GM19397 (cell line): ENCODE results near the gene NRAS.
"Not testable (repeated sequence)": the region's sequence is repeated elsewhere in the genome, so short reads cannot be mapped to it uniquely, and the experiment has no call there.

Source experiments
- ATAC-seq: cut with Tn5 transposase; IDR thresholded peaks from one replicate; pipeline ENCODE4 v1.9.1; 2021; ENCODE audit warnings: mild to moderate bottlenecking, moderate library complexity; ENCODE audit not compliant: unreplicated experiment

Gene NRAS

DNA sequence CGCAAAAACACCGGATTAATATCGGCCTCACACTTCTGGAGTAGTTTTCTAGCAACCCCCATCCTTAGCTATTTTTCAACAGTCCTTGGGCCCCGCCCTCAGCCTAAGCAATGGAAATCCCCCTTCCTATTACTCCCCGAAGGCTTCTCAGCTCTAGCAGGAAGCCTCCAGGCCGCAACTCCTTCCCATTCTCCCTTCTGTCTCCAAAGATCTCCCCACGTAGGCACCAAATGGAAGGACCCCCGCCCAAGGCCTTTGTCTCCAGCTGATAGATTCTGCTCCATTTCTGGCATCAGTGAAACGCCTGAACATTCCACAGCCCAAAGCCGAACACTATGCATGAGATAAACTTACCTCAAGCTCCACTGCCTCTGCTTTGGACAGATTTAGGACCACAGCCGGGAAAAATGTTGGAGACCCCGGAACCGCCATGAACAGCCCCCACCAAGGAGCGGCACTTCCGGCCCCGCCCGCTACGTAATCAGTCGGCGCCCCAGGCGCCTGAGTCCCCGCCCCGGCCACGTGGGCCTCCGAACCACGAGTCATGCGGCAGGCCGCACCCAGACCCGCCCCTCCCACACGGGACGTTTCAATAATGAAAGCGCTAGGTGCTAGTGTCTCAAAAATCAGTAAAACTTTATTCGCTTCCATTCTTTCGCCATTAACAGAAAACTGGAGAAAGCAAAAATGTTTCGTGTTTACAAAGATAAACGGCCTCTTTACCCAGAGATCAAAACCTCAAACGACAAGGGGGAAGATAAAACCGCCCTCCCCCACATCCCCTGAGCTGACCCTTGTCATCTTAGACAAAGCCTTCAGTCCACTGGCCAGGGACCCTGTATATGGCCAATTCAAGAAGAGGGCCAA, at the start of gene NRAS:
NRAS (minus strand) TSS at position 468 of the 867 bp plus-strand sequence. CDS start 611 bp downstream, outside the sequence.
- ATAC-seq: peak; percentile 97

DNA sequence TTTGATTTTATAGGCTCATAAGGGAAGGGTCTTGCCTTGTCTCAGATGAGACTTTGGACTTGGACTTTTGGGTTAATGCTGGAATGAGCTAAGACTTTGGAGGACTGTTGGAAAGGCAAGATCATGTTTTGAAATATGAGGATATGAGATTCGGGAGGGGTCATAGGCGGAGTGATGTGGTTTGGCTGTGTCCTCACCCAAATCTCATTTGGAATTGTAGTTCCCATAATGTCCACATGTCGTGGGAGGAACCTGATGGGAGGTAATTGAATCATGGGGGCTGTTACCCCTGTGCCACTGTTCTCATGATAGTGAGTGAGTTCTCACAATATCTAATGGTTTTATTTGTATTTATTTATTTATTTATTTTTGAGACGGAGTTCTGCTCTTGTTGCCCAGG, 48.1 kb upstream of the NRAS start:
- no peak for ATAC-seq

DNA sequence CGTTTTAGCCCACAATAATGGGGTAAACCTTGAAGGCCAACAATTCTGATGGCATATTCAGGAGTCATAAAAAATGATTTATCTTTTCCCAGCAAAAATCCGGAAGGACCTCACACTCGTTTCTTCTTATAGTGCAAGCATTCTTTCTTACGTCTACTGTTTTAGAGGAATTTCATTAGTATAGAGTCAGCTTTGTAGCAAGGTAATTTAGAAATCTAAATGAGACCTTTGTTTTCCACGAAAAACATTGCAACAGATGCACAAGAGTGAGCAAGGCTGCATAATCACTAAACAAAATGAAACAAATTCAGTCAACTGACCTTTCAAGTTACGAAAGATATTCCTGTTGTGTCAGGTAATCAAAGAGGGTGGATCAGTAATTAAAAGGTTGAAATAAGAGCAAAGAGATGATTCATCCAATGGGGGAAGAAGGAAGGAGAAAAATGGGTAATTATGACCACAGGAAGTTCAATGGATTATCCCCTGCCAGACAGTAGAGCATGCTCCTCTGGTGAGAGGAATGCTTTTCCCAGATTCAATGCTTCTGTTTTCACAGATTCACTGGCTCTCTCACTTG, 41.8 kb upstream of the NRAS start:
- no peak for ATAC-seq

DNA sequence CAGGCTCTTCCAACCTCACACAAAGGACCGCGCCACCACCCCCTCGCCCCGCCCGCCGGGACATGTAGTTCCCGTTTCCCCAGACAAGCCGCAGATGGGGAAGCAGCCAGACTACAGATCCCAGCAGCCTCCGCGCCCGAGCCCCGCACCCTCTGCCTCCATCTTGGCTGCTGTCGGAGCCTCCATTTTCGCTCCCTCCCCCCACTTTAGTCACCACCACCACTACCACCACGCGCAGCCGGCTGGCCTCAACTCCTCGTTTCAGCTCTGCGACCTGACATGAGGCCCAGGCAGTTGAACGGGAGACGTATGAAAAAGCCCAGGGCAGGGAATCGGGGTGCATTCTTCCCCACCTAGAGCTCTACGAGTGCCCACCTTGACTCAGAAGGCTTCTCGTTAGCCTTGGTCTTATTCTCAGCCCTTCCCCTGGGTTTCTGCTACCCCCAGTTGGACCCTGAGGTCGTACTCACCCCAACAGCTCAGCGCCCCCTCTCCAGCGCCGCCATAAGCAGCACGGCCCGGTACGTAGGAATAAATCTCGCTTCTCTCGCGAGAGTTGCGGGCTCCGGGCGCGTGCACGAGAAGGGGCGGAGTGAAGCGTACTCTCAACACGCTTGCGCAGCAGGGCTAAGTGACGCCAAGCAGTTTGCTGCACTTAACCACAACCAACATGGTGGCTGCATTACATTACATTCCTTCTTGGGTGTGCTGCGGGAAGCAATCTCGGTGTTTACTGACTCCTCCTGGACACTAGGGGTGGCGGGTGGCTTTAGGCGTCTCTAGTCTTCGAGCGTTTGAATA, 41.1 kb upstream of the NRAS start, which contains the start of gene CSDE1:
CSDE1 (minus strand) TSS at position 530 of the 801 bp plus-strand sequence. CDS start 18,094 bp downstream, outside the sequence.
- peak; percentile 84 for ATAC-seq

DNA sequence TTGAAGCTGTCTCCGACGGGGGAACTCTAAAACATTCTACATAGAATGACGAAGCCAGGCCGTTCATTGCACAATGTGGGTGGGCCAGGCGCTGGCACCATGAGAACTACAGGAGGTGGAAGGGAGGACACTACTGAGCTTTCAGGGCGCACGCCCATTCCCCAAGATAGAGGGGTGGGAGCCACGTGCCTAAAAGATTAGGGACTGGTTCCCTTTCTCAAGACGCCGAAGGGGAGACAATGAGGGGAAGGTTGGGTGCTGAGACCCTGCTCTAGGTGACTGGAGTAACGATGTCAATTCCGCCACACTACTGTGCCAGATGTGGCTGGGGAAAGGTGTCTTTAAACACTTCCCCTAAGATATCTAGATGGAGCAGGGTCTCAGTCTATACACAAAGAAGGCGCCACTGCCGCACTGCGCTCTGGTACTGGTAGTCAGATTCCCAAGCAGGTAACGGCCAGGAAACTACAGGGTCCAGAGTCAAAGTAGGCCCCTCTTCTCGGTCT, 40.4 kb upstream of the NRAS start:
- no peak for ATAC-seq

DNA sequence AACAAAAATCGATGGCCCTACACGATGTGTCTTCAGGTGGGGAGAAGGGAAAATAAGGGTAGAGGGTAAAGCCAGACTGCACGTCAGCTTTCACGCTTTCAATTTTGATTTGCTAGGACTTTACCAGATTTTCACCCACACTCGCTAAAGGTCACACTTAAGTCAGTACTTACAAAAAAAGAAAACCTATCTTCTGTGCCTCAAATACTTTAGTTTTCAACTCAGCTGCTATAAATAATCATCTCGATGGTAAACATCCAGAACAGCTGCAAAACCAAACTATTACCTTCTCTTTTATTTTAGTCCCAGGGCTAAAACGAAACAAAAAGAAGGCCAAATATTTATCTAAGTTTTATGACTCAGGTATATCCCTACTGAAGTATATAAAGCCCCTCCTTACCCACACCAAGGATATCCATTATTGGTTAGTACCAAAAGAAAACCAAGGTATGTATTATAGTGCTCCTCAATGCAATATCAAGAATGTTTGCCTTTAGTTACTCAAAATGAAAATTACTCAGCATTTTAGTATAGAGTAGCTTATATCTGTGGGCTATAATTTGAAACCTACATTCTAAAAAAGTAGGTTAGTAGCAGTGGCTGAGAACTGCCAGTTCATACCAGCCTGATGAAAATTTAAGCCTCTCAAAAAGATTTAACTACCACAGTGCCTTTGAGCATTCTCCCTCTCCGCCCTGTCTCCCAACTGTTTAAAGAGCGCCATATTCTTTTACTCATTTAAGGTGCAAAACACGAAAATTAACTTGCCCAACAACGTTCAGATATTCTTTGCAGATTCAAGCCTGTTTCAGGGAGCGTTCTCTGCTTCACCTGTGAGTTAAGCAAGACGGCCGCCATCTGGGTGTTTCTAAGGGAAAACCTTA, 39.7 kb upstream of the NRAS start:
- peak; percentile 32 for ATAC-seq

DNA sequence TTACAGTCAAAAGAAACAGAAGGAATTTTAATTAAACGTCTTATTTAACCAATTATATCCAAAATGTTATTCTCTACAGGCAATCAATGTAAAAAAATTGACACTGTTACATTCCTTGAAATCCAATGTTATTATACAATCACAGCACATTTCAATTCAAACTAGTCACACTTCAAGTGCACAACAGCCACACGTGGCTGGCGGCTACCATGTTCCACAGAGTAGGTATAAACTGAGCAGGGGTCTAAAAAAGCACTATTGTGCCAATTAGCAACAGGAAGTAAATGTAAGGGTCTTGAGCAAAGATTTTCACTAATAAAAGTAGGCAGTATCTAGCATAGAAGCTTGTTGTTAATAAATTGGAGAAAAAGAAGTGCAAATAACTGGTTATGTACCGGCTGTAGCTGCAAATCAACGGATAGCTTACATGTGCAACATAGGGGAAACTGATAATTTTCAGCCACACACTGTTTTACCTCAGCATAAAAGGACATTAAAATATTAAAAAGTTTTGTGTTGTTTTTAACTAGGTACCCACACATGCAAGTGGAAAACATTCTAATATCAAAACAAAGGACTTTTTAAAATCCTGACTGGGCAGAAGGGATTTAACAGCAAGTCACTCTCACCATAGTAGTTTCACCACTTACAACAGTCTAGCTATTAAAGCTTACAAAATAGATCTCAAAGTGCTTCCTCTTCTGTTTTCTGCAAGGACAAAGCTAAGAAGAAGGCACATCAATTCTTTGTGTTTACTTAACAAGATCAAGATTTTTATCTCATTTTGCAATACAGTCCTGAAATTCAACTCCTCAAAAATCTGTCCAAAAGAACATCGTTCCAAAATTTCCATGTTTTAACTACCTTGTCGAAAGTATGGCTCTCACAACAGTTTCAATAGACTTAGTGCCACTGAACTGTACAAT, 38.7 kb upstream of the NRAS start:
- ATAC-seq: no peak

DNA sequence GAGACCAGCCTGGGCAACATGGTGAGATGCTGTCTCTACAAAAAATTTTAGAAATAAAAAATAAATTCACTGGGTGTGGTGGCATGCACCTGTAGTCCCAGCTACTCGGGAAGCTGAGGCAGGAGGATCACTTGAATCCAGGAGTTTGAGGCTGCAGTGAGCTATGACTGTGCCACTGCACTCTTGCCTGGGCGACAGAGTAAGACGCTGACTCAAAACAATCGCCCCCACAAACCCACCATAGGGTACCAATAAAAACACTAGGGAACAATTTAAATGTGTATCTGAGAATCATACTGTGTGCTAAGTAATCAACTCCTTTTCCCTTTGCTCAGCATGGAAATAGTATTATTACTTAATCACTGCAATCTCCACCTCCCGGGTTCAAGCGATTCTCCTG, 37.1 kb upstream of the NRAS start:
- ATAC-seq: not testable (repeated sequence)

DNA sequence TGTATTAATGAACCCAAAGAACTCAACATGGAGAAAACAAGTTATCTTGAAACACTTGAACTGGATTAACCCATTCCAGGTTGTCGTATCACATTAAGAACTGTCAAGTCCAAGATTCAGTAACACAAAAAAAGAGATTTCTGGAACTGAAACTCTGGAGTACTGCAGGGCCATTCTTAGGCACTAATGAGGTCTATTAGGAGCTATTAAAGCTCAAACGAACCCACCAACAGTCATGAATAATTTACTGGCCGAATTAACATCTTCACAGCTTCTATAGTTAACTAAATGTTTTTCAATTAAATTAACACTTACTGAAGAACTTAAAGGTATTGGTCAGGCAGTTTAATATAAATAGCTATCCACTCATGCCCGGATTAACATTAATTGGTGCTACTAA, 36.6 kb upstream of the NRAS start:
- ATAC-seq: no peak

DNA sequence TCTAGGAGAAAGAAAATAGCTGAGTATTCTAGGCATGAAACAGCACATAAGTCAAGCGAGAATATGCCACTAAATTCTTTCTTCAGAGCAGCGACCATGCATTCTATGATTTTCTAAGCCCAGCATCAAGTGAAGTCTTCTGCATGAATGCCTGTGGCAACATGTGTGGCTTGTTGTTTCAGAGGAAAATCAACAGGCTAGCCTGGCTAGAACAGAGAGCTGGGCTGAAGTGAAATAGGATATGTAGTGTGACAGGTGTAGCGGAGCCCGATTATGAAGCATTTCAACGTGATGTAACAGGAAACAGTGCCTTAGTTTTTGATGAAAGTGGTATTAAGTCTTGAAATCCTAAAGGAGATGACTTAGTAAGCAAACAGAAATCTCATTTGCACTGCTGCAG, 34.2 kb upstream of the NRAS start:
- no peak for ATAC-seq

DNA sequence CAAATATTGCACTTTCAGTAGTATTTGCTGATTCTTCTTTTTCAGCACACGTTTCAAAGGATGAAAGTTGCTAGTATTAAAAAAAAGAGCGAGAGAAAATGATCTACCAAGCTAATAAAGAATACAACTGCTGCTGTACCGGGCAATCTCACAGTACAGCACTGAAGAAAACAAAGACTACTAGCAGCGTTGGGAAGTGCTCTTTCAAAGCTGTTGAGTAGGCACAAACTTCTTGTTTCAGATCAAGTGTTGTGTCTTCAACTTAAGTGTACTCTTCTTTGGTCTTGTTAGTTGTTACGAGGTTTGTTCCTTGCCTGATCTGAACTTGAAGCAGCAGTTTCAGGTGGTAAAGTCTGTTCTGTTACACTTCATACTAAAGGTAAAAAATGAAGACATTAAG, 33.3 kb upstream of the NRAS start:
- ATAC-seq: no peak

DNA sequence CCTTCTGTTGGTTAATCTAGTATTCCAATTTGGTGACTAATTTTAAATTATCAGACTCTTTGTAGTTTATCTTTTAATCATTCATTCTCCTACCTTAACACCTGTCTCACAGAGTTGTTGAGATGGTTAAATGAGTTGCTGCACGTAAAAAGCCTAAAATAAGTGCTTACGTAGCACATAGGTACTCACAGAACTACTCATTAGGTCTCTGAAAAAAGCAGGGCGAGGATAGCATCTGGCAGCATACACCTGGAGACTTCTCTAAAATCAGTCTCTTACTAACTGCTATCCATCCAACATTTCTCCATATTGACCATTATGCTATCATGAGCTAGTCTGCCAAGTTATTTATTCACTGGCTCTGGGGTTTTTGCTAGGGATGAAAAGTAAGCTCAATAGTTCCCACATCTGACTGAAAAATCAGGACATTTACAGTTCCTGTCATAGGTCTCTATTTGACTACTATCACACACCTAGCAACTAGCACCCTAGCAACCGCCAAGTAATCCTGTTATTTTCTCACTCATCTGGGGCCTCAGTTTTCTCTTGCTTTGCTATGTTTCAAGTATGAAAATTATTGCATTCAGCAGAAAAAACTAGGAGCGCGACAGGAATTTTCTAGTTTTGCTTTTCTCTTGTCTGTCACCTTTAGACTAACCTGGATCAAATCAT, 30.0 kb upstream of the NRAS start:
- no peak for ATAC-seq

DNA sequence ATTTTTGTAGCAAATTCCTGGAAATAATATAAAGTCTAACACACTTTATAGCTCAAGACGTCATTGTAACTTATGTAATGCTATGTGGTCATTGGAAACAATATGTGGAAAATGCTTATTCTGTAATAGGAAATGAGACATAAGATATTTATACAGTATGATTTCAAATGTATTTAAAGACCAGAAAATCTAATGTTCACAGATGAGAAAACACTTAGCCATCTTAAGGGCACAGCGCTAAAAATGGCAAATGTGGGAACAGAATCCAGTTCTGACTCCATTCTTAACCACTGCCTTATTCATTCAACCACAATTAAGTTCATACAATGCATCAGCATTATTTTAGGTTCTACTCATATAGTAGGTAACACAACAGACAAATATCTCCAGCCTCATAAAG, 28.7 kb upstream of the NRAS start:
- ATAC-seq: no peak

DNA sequence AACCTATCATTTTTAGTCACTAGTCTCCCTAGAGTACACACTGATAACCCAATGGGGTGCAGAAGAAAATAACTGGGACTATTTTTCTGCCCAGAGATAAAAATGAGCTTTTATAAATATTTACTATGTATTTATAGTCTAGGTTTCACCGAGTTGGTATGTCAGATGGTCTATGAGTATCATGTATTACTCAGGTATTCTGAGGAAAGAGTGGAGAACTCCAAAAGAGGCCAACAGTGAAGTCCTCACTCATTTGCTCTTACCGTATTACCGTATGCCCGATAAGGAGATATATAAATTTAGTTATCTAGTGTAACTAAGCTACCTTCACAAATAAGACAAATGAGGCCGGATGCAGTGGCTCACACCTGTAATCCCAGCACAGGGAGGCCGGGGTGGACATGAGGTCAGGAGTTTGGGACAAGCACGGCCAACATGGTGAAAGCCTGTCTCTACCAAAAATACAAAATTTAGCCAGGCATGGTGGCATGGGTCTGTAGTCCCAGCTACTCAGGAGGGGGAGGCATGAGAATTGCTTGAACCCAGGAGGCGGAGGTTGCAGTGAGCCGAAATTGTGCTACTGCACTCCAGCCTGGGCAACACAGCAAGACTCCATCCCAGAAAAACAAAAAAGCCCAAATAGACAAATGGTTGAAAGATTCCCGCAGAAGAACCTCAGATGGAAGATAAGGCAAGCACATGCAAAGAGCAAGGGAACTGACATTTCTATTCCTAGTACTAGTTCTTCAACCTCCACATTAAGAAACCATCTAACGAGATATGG, 25.6 kb upstream of the NRAS start:
- ATAC-seq: no peak

DNA sequence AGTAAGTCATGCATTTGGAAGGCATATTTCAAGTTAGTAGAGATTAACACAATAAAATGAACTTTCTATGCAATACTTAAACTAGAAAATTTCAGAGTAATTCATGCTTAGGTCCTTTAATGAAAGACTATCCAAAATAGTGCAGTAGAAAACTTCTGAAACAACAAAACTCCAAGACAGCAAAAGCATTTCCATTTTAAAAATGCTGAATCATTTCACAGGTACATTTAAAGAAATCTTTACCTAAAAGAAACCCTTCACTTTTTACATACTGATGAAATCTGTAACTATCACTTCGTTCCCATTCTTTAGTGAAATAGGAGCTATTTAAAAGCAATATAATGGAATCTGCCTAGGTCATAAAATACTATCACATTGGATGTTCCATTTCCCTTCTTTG, 23.8 kb upstream of the NRAS start:
- no peak for ATAC-seq

DNA sequence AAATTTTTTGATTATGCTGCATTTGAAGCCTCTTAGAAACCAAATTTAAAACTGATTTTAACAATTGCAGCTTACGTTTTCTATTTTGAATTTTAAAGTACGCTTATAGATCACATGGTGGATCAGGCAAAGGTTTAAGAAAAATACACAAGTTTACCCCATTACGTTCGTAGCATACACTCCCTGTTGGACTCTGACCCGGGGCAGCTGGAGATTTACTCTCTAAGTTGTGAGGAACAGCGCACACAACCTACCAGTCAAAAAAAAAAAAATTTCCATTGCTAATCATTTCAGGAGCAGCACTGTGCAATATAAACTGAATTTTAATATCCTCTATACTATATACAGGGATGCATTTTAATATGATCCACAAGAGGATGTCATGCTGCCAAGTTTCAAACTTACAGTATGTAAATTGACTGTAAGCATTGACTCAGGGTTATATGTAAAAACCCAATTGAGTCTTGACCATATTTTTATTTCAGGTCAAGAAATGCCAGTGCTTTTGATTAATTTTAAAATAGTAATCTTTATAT, 20.8 kb upstream of the NRAS start:
- no peak for ATAC-seq

DNA sequence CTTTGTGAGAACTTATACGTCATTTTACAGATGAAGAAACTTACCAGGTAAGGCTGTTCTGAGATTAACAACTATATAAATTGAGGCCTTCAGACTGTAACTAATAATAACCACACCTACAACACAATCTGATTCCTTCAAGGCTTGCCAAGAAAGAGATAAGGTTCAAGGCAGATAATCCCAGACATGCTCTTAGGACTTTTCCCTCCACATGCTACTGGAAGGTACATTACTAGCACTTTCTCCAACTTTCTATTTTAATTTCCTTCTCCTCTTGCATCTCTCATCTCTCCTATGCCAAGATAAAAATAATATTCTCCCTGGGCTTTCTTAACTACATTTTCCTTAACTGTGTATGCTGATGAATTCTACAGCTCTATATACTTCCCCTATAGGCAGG, 18.9 kb upstream of the NRAS start:
- ATAC-seq: no peak

DNA sequence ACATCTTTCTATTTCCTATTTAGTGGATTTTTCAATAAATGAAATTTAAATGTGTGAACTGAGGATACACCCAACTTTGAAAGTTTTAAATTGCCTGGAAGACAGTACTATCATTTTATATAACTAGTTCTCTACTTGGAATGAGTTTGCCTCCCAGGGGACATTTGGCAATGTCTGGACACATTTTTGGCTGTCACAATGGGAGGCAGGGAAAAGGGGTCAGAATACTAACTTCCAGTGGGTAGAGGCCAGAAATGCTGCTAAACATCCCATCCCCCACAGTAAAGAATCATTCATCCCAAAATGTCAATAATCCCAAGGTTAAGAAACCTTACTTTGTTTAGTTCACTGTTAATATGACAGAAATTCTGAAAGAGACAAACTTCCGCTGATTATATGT, 13.2 kb upstream of the NRAS start:
- no peak for ATAC-seq
